GM19324 (cell line): Measurements from ENCODE around the gene BSG.

Experiments used
- ATAC-seq: cut with Tn5 transposase; IDR thresholded peaks from one replicate; pipeline ENCODE4 v1.9.1; 2021; ENCODE audit warnings: mild to moderate bottlenecking, moderate library complexity; ENCODE audit not compliant: unreplicated experiment, low FRiP score

BSG gene

DNA sequence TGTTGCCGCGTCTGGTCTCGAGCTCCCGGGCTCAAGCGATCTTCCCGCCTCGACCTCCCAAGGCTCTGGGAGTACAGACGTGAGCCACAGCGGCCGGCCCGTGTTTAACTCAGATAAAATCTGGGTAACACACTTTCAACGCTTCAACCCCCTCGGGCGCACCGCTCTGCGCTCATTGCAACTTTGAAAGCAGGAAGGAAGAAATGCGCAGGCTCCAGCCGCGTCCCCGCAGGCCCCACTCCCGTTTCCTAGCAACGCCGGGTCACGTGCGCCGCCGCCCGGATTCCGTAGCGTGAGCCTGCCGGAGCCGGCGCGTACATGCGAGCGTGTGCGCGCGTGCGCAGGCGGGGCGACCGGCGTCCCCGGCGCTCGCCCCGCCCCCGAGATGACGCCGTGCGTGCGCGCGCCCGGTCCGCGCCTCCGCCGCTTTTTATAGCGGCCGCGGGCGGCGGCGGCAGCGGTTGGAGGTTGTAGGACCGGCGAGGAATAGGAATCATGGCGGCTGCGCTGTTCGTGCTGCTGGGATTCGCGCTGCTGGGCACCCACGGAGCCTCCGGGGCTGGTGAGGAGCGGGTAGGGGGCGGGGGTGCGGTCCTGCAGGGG lies at the start of gene BSG:
BSG (plus strand) TSS at position 457 of the 603 bp plus-strand sequence; CDS start at position 496, 39 bp downstream.
- peak; percentile 88 for ATAC-seq

DNA sequence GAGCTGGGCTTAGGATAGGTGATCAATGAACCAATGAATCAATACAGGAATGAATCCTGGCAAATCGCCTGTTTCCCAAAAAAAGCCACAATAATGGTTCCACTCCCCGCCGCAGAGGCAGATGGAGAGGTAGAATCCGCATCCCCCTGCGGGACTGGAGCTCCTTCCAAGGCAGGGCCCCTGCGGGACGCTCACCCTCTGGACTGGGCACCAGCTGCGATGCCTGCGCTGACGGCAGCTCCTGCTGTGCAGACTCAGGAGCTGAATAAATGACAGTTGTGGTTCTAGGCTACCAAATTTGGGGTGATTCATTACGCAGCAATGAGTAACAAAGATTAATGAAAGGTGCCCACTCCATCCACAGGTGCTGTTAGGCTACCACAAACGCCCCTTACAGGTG lies 49.7 kb upstream of the BSG start:
- no peak for ATAC-seq

DNA sequence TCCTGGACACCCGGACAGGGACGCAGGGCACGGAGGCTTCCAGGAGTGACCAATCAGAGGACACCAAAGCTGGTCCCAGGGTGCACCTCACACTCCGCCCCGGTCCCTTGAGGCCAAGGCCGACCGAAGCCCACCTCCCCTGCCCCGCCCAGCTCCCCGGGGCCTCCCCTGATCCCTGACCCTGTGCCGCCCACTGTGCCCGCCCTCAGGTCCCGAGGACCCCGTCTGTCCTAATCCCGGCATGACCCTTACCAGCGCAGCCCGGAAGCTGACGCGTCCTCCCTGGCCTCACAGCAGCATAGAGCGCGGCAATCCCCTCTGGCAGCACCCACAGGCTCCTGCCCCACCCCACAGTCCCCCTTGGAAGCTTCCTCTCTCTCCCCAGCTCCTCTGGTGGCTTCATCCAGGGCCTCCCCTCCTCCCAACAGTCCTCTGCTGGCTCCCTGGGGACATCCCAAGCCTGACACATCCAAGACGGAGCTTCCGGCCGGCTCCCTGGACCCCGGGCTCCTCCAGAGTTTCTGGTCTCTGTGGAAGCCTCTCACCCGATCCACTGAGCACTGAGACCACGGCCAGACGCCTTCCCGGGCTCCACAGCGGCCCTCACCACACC lies 48.2 kb upstream of the BSG start:
- ATAC-seq: no peak

DNA sequence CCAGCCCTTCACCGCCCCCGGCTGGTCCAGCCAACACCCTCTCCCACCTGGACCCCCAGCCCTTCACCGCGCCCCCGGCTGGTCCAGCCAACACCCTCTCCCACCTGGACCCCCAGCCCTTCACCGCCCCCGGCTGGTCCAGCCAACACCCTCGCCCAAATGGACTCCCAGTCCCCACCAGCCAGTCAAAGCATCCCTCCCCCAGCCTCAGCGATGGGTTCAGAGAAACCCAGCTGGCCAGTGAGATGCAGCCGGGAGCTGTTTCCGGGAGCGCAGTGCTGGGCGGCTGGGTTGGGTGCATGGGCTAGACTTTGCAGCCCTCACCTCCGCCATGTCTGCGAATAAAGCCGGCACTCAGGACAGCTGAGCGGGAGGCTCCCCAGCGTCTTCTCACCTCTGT lies 47.4 kb upstream of the BSG start:
- no peak for ATAC-seq

DNA sequence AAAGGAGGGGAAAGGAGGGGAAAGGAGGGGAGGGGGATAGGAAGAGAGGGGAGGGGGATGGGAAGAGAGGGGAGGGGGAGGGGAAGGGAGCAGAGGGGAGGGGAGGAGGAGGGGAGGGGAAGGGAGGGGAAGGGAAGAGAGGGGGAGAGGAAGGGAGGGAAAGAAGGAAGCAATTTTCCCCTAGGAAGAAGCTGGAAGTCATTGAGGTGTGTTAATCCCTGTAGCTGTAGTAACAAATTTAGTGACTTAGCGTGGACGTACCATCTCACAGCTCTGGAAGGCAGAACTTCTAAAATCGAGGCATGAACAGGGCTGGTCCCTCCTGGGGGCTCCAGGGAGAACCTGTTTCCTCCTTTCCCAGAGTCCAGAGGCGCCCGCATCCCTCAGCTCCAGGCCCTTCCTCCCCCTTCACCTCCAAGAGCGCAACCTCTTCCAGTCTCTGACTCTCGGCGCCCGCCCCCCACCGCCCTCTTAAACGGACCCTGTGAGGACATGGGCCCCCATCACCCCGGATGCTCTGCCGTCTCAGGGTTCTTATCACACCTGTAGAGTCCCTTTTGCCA lies 46.5 kb upstream of the BSG start:
- no peak for ATAC-seq

DNA sequence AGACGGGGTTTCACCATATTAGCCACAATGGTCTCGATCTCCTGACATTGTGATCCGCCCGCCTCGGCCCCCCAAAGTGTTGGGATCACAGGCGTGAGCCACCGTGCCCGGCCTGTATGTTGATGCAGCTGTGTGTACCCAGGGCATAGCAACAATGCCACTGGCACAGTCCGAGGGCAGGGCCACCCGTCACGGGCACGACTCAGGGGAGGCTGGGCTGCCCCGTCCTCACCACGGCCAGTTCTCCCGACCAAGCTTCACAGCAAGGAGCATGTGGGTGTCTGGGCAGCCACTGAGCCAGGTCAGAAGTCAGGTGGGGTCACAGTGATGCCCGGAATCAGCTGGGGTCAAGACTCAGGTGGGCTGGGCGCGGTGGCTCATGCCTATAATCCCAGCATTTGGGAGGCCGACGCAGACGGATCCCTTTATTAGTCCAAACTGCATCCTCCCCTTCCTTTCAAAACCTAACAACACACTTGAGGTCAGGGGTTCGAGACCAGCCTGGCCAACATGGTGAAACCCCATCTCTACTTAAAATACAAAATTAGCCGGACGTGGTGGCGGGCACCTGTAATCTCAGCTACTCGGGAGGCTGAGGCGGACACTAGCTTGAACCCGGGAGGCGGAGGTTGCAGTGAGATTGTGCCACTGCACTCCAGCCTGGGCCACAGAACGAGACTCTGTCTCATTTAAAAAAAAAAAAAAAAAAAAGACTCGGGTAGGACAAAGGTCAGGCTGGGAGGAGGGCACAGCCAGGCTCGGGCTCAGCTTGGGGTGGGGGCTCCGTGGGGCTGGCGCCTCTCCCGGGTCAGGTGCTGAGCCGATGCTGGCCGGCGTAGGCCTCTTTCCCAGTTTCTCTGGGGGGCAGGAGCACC lies 42.0 kb upstream of the BSG start:
- no peak for ATAC-seq

DNA sequence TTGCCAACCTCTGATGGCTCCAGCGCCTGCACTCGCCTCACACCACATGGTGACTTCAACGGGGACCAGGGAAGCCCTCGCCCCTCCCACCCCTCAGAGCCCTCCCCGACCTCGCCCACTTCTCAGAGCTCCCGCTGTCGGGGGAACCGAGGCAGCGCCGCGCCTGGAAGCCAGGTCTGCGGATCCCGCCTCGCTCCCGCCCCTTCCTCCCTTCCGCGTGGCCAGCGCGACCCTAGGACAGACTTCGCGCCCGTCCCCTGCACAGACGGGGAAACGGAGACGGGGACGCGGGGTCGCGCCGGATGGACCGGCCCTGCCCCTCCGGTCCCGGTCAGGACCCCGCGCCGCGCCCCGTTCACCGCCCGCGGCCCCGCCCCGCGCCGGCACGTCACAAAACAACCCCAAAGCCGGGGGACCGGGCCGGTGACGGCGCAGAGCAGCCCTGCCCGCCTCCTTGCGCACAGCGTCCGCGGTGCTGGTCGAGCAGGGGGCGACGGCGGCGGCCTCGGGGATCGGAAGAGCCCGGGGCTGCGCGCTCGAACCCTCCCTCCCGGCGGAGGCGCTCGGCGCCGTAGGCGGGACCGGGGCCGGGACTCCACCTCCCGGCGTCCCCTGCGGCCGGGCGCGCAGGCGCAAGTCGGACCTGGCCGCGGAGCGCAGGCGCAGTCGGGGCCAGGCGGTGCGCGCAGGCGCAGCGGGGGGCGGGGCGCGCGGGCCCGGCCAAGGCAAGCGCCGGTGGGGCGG lies 41.2 kb upstream of the BSG start:
- peak; percentile 84 for ATAC-seq

DNA sequence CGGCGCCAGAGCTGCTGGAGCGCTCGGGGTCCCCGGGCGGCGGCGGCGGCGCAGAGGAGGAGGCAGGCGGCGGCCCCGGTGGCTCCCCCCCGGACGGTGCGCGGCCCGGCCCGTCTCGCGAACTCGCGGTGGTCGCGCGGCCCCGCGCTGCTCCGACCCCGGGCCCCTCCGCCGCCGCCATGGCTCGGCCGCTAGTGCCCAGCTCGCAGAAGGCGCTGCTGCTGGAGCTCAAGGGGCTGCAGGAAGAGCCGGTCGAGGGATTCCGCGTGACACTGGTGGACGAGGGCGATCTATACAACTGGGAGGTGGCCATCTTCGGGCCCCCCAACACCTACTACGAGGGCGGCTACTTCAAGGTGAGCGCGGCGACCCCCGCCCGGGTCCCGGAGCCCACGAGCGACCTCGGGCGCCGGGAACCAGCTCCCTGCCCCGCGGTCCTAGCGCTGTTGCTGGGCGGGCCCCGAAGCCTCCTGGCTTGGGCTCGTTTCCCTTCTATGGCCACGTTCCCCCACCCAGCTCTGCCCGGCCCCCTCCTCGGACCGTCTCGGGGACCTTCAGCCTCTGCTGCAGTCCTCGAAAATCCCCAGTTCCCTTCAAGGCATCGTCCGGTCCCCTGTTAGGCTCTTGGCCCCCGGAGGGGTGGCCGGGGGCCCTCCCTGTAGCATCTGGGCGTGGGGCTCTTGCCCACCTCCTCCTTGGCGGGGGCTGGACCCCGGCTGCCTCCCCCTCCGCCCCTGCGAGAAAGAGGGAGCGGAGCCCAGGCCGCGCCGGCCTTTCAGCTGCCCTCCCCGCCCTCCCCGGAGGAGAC lies 40.4 kb upstream of the BSG start, which contains the start of gene CDC34:
CDC34 (plus strand) TSS at position 8 of the 808 bp plus-strand sequence; CDS start at position 180, 172 bp downstream.
- peak; percentile 7 for ATAC-seq

DNA sequence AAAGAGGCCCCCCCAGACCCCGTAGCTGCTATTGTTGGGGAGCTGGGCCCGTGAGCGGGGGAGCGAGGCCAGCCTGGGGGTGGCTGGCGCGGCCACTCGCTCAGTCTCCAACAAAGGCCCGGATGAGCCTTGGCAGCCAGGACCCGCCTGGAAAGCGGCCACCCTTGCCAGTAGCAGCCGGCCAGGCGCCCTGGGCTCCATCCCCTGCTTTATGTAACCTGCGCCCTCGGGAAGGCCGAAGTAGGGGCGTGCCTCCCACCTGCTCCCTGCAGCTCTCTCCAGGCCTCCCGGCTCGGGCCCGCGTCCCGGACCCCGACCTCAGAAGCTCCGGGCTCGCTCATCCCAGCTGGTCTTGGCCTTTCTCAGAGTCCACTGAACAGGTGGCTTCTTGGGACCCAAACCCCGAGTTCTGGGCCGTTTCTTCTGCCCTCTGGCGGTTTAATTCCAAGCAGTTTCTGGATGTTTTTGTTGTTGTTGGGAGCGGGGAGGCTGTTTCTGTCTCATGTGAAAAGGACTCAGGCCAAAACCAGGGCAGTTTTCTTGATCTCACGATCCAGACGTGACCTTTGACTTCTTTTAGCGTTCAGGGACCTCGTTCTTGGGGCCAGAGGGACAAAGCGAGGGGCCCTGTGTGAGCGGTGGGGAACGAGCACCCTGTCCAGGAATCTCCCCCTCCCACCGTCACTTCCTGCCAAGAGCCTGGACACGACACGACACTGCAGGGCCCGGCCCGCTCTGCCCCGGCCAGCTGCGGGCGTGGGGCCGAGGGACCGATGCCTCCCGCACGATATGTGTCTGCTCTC lies 39.6 kb upstream of the BSG start:
- ATAC-seq: no peak

DNA sequence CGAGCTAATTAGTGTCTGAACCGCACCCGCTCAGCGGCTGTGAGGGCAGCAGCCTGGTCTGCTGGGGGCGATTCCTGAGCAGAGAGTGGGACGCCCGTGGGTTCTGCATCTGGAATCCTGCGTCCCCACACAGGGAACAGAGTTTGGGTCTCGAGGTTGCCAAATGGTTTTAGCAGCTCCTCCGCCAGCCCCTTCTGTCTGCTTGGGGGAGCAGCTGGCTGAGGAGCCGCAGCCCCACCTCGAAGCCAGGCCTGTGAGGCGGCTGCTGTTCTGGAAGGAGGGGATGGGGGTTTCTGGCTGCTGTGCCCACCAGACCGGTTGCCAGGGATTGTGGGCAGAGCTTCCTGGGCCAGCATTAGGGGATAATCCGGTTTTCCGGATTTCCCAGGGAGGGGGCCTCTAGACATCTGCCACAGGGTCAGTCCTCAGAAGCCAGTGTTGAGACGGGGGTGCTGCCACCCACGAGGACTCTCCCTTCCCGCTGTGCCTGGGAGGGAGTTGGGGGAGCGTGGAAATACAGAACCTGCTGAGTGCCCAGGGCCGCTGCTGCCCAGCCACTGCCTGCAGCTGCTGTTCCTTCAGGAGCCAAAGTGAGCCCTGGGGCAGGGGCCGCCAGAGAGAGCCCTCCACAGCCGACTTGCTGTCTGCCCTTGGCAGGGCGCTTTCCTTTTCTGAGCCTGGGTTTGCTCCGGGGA lies 38.9 kb upstream of the BSG start:
- ATAC-seq: no peak

DNA sequence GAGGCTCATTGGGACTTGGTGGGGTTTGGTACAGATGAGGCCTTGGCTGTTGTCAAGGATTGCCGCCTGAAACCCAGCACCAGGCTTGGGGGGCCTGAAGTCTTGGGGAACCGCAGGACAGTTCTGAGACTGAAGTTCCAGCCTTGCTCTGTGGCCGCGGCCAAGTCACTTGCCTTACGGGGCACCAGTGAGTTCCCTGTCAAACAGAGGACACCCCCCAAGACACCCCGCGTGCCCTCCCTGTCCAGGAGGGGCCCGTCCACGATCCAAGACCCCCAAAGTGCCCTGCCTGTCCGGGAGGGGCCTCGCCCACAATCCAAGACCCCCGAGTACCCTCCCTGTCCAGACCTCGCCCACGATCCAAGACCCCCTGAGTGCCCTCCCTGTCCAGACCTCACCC lies 38.3 kb upstream of the BSG start:
- ATAC-seq: no peak

DNA sequence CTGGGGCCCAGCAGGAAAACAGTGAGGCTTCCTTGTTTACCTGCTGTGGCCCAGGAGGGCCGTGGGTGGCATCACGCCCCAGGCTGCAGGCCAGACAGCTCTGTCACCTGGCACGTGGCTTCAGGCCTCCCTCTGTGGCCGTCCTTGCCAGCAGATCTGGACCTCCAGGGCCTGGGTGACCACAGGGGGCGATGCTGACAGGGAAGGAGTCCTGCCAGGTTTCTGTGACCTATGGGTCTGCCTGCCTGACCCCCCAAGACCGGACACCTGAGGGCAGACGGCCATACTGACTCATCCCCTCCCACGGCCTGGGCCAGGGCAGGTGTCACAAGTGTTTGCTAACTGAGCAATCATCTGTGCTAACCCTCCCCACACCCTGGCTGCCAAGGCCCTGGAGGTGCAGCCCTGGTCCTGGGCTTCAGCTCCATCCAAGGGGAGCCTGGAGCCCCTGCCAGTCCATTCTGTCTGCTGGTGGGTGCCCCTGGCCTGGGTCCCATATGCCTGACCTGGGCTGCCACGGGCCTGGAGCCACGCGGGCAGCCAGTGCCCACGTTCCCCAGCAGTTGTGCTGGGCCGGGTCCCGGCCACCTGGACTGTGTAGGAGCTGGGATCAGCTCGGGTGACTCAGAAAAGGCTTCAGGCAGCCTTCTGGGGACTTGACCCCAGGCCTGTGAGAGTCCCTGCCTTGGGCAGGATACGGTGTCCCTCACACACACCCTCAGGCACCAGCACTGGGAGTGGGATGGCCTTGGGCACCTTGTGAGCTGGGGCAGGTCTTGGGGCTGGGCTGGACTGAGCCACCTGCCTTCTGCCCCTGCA lies 37.2 kb upstream of the BSG start:
- no peak for ATAC-seq

DNA sequence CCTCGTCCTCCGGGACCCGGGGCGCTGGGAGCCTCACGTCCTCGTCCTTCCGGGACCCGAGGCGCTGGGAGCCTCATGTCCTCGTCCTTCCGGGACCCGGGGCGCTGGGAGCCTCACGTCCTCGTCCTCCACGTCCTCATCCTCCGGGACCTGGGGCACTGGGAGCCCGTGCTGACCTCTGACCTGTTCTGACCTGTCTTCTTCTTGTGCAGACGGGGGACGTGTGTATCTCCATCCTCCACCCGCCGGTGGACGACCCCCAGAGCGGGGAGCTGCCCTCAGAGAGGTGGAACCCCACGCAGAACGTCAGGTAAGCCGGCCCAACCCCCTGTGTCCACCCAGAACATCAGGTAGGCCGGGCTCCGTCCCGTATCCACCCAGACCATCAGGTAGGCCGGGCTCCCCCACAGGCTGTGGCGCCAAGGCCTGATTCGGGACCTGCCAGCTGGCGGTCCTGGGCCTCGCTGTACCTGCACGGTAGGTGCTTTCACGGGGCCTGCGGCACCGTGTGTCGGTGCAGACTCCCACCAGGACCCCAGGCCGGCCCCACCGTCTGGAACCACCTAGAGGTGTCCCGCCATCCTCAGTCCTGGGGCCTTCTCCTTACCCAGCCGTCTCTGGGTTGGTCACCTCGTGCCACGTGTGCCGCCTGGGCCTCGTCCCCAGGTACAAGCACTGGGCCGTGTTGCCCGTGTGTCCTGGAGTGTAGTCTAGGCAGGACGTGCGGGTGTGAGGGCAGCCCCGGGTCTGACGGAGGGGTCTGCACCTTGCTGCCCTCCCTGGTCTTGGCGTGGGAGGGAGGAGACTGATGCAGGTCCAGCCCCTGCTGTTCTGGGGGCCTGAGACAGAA lies 36.1 kb upstream of the BSG start:
- no peak for ATAC-seq

DNA sequence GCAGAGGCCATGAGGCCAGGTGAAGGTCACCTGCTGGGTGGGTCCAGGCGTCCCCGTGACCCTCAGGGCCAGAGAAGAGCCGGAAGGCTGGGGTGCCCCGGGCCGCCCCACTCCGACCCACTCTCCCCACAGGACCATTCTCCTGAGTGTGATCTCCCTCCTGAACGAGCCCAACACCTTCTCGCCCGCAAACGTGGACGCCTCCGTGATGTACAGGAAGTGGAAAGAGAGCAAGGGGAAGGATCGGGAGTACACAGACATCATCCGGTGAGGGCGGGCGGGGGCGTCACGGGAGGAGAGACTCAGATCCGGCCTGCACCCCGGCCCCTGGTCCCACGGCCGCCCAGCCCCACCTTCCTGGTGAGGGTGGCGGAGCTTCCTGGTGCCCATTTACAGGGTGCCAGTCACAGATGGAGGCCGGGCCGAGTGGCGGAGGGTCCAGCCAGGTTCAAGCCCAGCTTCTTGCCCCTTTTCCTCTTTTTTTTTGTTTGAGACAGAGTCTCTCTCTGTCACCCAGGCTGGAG lies 35.5 kb upstream of the BSG start:
- no peak for ATAC-seq

DNA sequence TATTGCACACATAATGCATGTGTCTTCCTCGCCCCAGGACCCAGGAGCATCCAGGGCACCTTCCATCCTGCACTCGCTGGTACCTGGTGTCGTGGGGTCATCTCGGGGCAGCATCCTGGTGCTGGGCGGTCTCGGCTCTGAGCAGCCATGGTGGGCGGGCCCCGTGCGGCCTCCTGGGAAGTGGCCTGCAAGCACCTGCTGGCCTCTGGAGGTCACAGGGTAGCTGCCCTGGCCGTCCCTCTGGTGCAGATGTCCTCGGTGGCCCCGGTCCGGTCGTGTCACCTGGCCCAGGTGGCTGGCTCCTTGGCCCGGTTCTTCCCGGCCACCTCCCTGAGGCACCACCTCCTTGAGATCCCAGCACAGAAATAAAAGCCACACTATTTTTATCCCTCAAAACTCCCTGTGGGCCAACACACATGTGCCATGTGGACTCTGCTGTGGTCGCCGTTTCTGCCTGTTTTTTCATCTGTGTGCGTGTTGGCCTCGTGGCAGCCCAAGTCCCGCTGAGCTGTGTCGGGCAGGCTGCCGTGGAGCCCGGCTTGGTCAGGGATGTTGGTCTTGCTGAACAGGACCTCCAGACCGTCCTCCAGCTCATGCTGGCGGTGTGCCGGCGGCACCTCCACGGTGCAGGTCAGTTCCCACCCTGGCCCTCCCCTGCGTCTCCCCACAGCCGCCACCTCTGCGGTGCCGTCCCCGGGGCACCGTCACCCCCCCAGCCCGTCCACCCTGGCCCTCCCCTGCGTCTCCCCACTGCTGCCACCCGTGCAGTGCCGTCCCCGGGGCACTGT lies 33.6 kb upstream of the BSG start:
- ATAC-seq: no peak
